ENCODE measurements around the gene PPP1R7.

Gene PPP1R7

DNA sequence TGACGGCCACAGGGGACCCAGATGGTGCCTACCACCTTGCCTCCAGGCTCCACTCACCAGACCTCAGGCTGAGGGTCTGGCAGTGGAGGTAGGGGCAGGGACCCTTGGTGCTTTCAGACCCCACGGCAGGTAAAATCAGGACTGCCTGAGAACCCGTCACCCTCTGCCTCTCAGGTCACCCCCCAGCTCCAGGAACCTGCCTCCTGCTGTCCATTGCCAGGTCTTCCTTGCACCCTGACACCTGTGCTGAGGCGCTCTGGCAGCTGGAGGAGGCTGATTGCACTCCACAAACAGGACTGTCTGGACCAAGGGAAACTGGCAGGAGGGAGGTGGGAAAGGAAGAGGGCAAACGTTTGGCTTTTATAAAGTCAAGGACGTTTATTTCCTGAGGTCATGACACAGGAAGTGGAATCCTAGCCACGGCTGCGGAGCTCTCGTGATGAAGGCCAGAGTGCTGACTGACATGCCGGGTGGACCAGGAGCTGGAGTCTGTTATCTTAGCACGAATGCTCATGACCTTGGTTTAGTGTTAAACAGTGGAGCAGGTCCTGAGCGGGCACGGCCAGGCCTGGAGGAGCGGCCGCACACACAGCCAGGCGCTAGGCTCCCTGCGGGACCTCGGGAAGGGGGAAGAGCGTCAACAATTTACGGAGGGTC lies 78.7 kb downstream of the PPP1R7 start:
- no peak for DNase-seq (ENCODE audit: low spot score)

DNA sequence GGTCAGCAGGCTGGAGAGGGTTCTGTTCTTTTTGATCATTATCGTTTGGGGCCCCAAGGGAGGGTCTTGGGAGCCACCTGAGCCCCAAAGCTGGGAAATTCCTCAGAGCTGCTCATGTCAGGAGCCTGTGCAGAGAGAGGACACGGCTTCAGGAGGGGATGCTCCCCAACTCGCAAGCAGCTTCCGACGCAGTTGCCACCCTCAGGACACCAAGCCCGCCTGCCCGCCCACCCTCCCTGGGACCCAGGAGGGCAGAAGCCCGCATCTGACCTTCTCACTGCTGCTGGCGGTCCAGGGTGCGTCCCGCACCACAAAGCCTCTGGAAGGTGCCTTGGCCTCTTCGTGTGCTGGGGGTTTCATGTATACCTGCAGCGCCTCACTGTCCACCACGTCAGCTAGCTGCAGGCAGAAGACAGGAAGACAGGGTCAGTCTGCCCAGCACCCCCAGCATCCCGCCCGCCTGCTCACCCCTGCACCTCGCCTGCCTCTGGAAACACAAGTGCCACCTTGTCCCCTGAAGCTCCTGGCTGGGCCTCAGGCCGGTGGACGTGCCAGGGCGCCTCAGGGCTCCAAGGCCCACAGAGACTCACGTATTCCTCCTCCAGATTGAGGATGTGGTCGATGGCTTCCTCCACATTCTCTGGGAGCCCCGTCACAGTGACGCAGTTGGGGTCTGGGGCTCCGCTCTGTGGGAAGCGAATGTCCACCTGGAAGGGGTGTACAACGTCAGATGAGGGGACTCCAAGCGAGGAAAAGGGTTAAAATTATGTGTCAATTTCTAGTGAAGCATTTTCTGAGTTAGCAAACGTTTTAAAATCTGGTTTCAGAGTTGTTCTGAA lies 79.5 kb downstream of the PPP1R7 start:
- no peak for DNase-seq (ENCODE audit: low spot score)

GRCh38 chr2:241230435-241230834 lies 80.2 kb downstream of the PPP1R7 start:
- no peak for DNase-seq (ENCODE audit: low spot score)

- DNase-seq (ENCODE audit: low spot score): no peak
Measured at GRCh38 chr2:241232736-241233575, 82.7 kb downstream of the PPP1R7 start.

Data from Ammon's horn (tissue), 1 donor.